Inferior parietal cortex (tissue), 1 donor: ENCODE measurements around the gene FGF2.
"Not testable (repeated sequence)": the region's sequence is repeated elsewhere in the genome, so short reads cannot be mapped to it uniquely, and the experiment has no call there.

Source experiments
- DNase-seq: peaks from one replicate; pipeline ENCODE4 v3.0.0-alpha.2; 2016; ENCODE audit errors: extremely low spot score

The FGF2 gene

GRCh38 chr4:122814426-122814825, 12.2 kb upstream of the FGF2 start:
- DNase-seq = no peak

- no peak for DNase-seq
Measured at GRCh38 chr4:122815248-122815647, 11.4 kb upstream of the FGF2 start.

- no peak for DNase-seq
Measured at GRCh38 chr4:122816476-122816875, 10.2 kb upstream of the FGF2 start.

GRCh38 chr4:122819708-122820449, 6.8 kb upstream of the FGF2 start:
- DNase-seq = no peak

- DNase-seq = no peak
Measured at GRCh38 chr4:122821092-122821491, 5.5 kb upstream of the FGF2 start.

GRCh38 chr4:122822466-122822865, 4.2 kb upstream of the FGF2 start:
- DNase-seq = no peak

GRCh38 chr4:122823476-122823875, 3.2 kb upstream of the FGF2 start:
- DNase-seq = no peak

GRCh38 chr4:122824616-122825015, 2.0 kb upstream of the FGF2 start:
- no peak for DNase-seq

- no peak for DNase-seq
Measured at GRCh38 chr4:122826079-122826527, 528 bp upstream of the FGF2 start.

- DNase-seq = no peak
Measured at GRCh38 chr4:122827258-122827878, 737 bp downstream of the FGF2 start.

- peak; percentile 23 for DNase-seq
Measured at GRCh38 chr4:122827879-122828601, 1.4 kb downstream of the FGF2 start.

GRCh38 chr4:122830426-122831095, 3.9 kb downstream of the FGF2 start:
- no peak for DNase-seq

- no peak for DNase-seq
Measured at GRCh38 chr4:122831515-122832196, 5.0 kb downstream of the FGF2 start.

- DNase-seq = no peak
Measured at GRCh38 chr4:122832732-122833131, 6.1 kb downstream of the FGF2 start.

- no peak for DNase-seq
Measured at GRCh38 chr4:122833999-122834398, 7.4 kb downstream of the FGF2 start.

- no peak for DNase-seq
Measured at GRCh38 chr4:122836941-122837340, 10.3 kb downstream of the FGF2 start.

GRCh38 chr4:122838034-122838433, 11.4 kb downstream of the FGF2 start:
- no peak for DNase-seq

GRCh38 chr4:122842392-122842791, 15.8 kb downstream of the FGF2 start:
- DNase-seq = no peak

- DNase-seq = no peak
Measured at GRCh38 chr4:122842984-122843531, 16.4 kb downstream of the FGF2 start.

- not testable (repeated sequence) for DNase-seq
Measured at GRCh38 chr4:122844391-122844790, 17.8 kb downstream of the FGF2 start.

- no peak for DNase-seq
Measured at GRCh38 chr4:122845066-122845465, 18.4 kb downstream of the FGF2 start.
